HEK293T (cell line): Measurements from ENCODE around the gene TNFSF4.

Experiments used
- BHLHE40 ChIP-seq: fragments of 450-650 bp; IDR thresholded peaks from 2 replicates; pipeline ENCODE4 v1.6.1; 2016; ENCODE audit warnings: mild to moderate bottlenecking, moderate library complexity, borderline replicate concordance
- CTBP1 ChIP-seq: fragments of 450-650 bp; IDR thresholded peaks from 2 replicates; pipeline ENCODE4 v1.6.1; 2016; ENCODE audit warnings: borderline replicate concordance
- ELF4 ChIP-seq: fragments of 450-650 bp; IDR thresholded peaks from 2 replicates; pipeline ENCODE4 v1.6.1; 2017; ENCODE audit warnings: antibody characterized with exemption
- FOXA1 ChIP-seq: fragments of 450-650 bp; IDR thresholded peaks from 2 replicates; pipeline ENCODE4 v1.6.1; 2016; ENCODE audit warnings: mild to moderate bottlenecking
- FOXM1 ChIP-seq: fragments of 450-650 bp; IDR thresholded peaks from 2 replicates; pipeline ENCODE4 v1.6.1; 2017; ENCODE audit warnings: mild to moderate bottlenecking, borderline replicate concordance
- HDGF ChIP-seq: fragments of 450-650 bp; IDR thresholded peaks from 2 replicates; pipeline ENCODE4 v1.6.1; 2017; ENCODE audit warnings: antibody characterized with exemption, borderline replicate concordance
- LEF1 ChIP-seq: fragments of 450-650 bp; IDR thresholded peaks from 2 replicates; pipeline ENCODE4 v1.6.1; 2017; ENCODE audit warnings: mild to moderate bottlenecking, borderline replicate concordance
- SP1 ChIP-seq: fragments of 450-650 bp; IDR thresholded peaks from 2 replicates; pipeline ENCODE4 v1.6.1; 2017
- SUZ12 ChIP-seq: fragments of 450-650 bp; IDR thresholded peaks from 2 replicates; pipeline ENCODE4 v1.6.1; 2016; ENCODE audit warnings: mild to moderate bottlenecking
- TARDBP ChIP-seq: fragments of 450-650 bp; IDR thresholded peaks from 2 replicates; pipeline ENCODE4 v1.6.1; 2016
- ZNF384 ChIP-seq: fragments of 450-650 bp; IDR thresholded peaks from 2 replicates; pipeline ENCODE4 v1.6.1; 2016

DNA sequence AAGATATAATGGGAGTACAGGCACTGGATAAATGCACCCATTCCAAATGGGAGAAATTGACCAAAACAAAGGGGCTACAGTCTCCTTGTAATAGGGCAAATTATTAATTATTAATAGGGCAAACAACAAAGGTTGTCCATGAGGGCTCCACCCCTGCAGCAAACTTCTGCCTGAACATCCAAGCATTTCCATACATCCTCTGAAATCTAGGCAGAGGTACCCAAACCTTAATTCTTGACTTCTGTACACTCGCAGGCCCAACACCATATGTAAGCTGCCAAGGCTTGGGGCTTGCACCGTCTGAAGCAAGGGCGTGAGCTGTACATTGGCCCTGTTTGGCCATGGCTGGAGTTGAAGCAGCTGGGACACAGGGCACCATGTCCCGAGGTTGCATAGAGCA, 33.7 kb downstream of the TNFSF4 start:
- TF ChIP-seq FOXM1 = no peak
- TF ChIP-seq ELF4 = no peak
- no peak for TF ChIP-seq BHLHE40
- no peak for TF ChIP-seq HDGF
- no peak for TF ChIP-seq LEF1
- TF ChIP-seq SP1 = no peak
- TF ChIP-seq FOXA1 = no peak
- TF ChIP-seq TARDBP = no peak
- TF ChIP-seq CTBP1 = no peak
- no peak for TF ChIP-seq SUZ12
- TF ChIP-seq ZNF384 = no peak
